GM21825 (cell line): ENCODE data around the gene EPS8.

Source experiments
- ATAC-seq: cut with Tn5 transposase; IDR thresholded peaks from one replicate; pipeline ENCODE4 v1.9.1; 2021; ENCODE audit warnings: mild to moderate bottlenecking, moderate library complexity; ENCODE audit not compliant: unreplicated experiment

The EPS8 gene

DNA sequence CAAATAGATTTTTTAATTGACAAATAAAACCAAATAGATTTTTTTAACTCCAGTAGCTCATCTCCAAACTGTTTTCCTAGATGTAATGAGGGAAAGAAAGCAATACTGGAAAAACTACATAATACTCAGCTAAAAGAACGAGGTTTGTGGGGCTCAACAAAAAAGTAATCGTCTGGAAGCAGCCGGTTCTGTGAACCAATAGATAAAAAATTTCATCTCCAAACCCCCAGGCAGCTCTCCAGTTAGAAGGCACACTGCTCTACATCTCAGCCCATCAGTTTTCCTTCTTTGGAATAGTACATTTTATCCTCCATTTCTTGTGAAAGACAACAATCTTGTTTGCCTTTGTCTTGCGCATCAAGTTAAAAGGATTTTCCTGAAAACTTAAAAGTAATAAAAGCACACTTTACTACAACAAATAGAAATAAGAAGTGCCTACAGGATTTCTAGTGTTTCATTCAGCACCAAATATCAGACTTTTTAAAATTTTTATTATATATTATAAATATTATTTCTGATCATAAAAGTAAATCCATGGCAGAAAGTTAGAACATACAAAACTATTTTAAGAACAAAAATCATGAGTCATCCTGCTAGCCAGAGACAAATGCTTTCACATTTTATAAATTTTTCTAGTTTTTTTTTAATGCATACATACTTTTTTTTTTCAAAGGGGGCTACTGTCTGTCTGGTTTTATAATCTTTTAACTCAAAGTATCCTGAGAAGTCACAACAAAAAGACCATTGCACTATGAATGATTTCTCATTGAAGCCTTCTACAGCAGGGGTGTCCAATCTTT, 67.7 kb downstream of the EPS8 start:
- ATAC-seq, result no peak

- ATAC-seq, result no peak
These were observed 68.9 kb downstream of the EPS8 start for GRCh38 chr12:15720295-15720694.

- no peak for ATAC-seq
These were observed 70.0 kb downstream of the EPS8 start for GRCh38 chr12:15719230-15719629.

- no peak for ATAC-seq
These were observed 71.1 kb downstream of the EPS8 start for GRCh38 chr12:15717940-15718567.

DNA sequence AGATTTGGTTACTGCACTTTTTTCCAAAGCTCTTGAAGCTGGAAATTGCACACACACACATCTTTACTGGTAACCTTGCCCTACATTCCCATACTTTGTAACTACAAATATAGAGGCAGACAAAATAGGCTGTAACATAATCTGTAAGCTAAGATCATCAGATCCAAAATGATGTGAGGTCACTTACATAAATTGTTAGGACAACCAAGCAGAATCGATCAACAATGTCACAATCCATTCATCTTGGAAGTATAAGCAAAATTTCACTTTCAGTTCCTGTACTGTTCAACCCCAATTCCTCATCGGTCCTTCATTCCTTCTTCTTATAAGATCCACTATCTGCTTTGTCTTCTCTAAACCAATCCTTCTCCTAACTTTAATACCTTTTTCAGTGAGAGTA, 72.6 kb downstream of the EPS8 start:
- no peak for ATAC-seq

GRCh38 chr12:15714256-15714655, 74.9 kb downstream of the EPS8 start:
- no peak for ATAC-seq

DNA sequence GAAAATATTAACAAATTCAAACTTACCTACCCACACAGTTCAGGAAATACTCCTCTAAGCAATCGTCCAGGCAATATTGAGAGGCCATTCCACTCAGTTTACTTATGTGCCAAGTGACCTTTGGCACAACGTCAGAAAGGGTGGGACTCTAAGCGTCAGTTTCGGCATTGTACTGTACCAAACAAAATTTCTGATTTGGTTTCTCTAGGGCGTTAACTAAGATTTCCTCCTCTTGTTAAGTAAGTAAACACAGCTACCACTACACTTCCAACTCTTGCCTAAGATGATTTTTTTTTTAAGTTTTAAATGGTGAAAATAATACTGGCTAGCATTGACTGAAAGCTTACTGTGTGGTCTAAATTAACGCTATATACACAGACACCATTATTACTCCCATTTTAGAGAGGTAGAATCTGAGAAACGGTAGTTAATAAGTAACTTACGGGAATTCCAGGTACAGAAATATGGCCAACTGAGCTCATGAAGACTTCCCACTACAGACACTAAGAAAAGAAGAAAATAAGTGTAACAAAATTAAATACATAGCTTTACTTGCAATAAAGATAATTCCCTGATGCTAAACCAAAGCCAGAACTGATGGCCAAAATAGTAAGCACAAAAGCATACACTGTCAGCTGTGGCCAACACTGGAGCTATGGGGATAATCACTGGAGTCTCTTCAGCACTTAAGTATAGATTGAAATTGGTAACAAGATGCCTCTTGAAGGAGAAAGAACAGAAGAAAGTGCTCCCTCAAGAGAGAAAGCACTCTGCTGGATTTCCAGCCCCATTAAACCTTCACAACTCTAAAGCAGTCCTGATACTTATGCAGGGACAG, 76.1 kb downstream of the EPS8 start:
- ATAC-seq, result no peak

DNA sequence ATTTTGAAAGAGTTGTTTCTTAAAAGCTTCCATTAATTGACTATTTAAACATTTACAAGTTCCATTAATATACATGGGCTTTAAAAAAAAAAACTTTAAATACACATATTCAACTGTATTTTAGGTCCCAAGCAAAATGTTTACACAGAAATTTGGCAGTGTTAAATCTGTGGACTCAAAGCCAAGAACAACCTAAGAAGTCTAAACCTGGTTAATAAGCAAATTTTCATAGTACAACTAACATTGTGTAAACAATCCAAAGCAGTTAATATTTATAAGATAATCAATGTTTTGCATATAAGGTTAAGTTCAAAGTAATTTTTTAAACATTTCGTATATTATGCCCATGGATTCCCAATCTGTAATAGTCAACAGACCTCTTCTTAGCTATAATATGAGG, 77.0 kb downstream of the EPS8 start:
- no peak for ATAC-seq

DNA sequence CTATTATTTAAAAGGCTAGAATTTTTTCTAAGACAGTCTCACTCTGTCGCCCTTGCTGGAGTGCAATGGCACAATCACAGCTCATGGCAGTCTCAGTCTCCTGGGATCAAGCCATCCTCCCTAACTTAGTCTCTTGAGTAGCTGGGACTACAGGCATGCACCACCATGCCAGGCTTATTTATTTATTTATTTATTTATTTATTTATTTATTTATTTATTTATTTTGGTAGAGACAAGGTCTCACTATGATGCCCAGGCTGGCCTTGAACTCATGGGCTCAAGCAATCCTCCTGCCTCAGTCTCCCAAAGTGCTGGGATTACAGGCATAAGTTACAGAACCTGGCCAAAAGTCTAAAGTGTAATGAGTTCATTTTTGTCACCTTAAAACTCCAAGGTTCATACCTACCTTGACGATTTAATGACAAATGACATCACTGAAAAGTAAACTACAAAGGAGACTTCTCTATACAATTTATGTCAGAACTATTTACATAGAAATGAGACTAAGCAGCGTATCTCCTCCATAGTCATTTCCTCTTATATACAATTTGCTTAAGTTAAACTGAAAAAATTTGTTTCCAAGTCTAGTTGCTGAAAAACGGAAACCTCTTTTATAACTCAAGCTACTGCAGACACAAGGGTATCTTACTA, 78.2 kb downstream of the EPS8 start:
- no peak for ATAC-seq

DNA sequence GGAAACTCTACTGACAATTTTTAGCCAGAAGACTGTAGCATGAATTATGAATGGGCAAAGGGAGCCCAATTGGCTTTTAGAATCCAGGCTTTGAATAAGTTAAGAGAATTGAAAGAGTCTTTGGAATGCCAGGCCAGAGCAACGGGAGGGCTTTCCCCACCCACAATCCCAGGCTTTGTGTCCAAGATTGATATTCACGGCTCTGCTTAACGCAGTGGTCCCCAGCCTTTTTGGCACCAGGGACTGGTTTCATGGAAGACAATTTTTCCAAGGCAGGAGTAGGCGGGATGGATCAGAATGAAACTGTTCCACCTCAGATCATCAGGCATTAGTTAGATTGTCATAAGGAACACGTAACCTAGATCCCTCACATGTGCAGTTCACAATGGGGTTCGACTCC, 79.6 kb downstream of the EPS8 start:
- ATAC-seq, result no peak

GRCh38 chr12:15708396-15709076, 80.7 kb downstream of the EPS8 start:
- ATAC-seq, result no peak

- no peak for ATAC-seq
These were observed 81.5 kb downstream of the EPS8 start for GRCh38 chr12:15707516-15708199.

DNA sequence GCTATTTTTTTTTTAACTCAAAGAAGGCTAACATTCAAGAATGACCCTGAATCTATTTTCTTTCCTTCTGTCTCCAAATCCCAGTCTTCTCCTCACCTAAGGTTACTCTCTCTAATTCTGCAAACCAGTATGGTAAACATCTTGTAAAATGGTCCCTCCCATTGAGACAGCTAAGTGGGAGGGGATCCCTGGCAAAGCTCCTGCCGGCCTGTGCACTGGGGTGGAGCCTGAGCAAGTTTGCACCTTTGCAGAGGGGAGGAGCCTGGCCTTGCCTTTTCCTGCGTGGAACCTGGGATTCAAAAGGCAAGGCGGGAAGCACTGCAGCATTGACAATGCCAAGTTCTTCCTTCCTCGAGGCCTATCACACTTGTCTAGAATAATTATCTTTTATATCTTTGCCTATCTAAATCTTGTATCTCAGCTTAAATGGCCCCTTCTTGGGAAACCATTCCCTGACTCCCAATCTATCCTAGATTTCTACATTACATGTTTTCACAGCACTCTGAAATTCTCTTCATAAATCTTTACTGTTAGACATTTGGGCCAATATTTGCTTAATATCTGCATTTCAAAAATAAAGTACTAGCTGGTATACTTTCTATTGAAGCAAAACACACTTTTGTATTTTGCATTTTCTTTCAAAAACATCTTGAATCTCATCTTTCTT, 83.0 kb downstream of the EPS8 start:
- no peak for ATAC-seq

- ATAC-seq, result no peak
These were observed 83.6 kb downstream of the EPS8 start for GRCh38 chr12:15705606-15706005.

DNA sequence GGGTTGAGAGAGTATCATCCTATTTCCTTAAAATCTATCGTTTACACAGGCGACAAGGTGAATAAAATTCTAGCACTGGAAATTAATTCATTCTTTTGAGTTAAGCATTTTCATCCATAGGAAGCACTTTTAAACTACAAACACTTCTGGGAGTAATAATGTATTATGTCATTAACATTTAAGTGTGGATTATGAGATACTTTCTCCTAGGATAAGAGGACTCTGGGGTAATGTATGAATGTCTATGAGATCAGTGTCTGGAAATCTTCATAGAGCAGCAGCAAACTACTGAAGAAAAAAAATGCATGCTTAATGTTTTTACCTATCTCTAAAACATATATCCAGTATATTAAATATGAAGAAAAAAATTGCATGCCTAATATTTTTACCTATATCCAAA, 86.9 kb downstream of the EPS8 start:
- no peak for ATAC-seq

- no peak for ATAC-seq
These were observed 87.5 kb downstream of the EPS8 start for GRCh38 chr12:15701631-15702156.

DNA sequence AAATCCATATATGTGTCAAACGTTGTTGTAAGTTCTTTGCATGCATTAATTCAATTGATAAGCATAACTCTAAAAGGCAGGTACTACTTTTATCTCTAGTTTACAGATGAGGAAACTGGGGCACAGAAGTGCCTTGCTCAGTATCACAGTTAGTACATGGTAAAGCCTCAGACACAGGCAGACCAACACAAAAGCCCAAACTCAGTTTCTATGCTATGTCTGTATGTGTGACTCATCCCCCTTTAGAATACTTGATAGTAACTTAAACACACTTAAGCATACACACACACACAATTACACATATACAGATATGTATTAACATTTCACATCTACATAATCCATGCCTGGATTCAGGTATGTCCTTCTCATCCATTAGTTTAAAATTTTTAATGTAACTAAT, 88.0 kb downstream of the EPS8 start:
- ATAC-seq, result peak; percentile 58

- peak; percentile 72 for ATAC-seq
These were observed 88.6 kb downstream of the EPS8 start for GRCh38 chr12:15700595-15700994.

GRCh38 chr12:15699886-15700285, 89.3 kb downstream of the EPS8 start:
- no peak for ATAC-seq
